ENCODE data around the gene PDZD2. TPM values are rescaled to one million over a fixed set of nuclear protein-coding genes. Genes with fewer than 3 reads are reported as not detected.

PDZD2 gene
- polyA plus RNA-seq, 3 donors, result 0.10 TPM; not detected in 2

GRCh38 chr5:32156635-32157034 is 517.7 kb downstream of the PDZD2 start:
- H3K4me3 Mint-ChIP-seq, result no peak overlapping the region
- H3K4me1 ChIP-seq (ENCODE audit: control insufficient read depth in 1 of 2, insufficient read depth in 2 of 2, low read length in 2 of 2), result no peaks in the 10 kb centered on the region
- 100% methylated on average over 2 of the region's 9 CpGs for WGBS (ENCODE audit: insufficient coverage)

GRCh38 chr5:32157078-32157477 is 518.1 kb downstream of the PDZD2 start:
- Histone ChIP-seq H3K4me3 (replicated peaks in 1 of 3; ENCODE audit: low read depth in 2 of 3, low read length in 3 of 3) (no peak overlapping the region), H4K20me1 (ENCODE audit: insufficient read depth, low read length) (peaks cover 93% of the 10 kb centered on the region), H3K27ac (ENCODE audit: low read depth in 1 of 2, low read length in 2 of 2) (peak overlapping the region in 1 of 2 donors; percentile 50), H3K27me3 (ENCODE audit: control insufficient read depth in 2 of 2, insufficient read depth in 2 of 2, low read length in 2 of 2) (no peaks in the 10 kb centered on the region), H3K4me1 (ENCODE audit: control insufficient read depth in 1 of 2, insufficient read depth in 2 of 2, low read length in 2 of 2) (no peaks in the 10 kb centered on the region), H3K4me2 (replicated peaks; ENCODE audit: extremely low read depth, low read length, poor library complexity, severe bottlenecking) (no peak overlapping the region), H3K36me3 (replicated peaks in 1 of 2; ENCODE audit: control insufficient read depth in 1 of 2, insufficient read depth in 2 of 2, low read length in 2 of 2) (peaks cover 2 to 25% of the 10 kb centered on the region in 2 donors), H2AFZ (ENCODE audit: insufficient read depth, low read depth, low read length, poor library complexity, severe bottlenecking) (no peak overlapping the region), H3K9me3 (replicated peaks in 1 of 2; ENCODE audit: control insufficient read depth in 1 of 2, insufficient read depth in 1 of 2, low read length in 2 of 2) (no peaks in the 10 kb centered on the region), H3K9ac (ENCODE audit: insufficient read depth, low read length, poor library complexity, severe bottlenecking) (no peak overlapping the region), H3K79me2 (ENCODE audit: insufficient read depth, low read length) (peaks cover 99% of the 10 kb centered on the region)
- intact Hi-C loops (cut with micrococcal nuclease), result no loop called here
- 100% methylated on average over 2 of the region's 4 CpGs for WGBS (ENCODE audit: insufficient coverage)
- TF ChIP-seq CTCF (IDR thresholded peaks at IDR 0.05), result no peak
- no peak for DNase-seq
- no peak overlapping the region for H3K4me3 Mint-ChIP-seq
- peaks cover 20% of the 10 kb centered on the region for H3K4me1 Mint-ChIP-seq
- no peak overlapping the region for H3K27ac Mint-ChIP-seq
- H3K9me3 Mint-ChIP-seq, result peaks cover 0 to 2% (median 0%) of the 10 kb centered on the region in 7 donors
- peaks cover 0 to 2% (median 0%) of the 10 kb centered on the region in 3 donors for H3K27me3 Mint-ChIP-seq (ENCODE audit: low read depth in 3 of 3)
- peaks cover 7 to 11% of the 10 kb centered on the region in 2 donors for H3K36me3 Mint-ChIP-seq

More at GRCh38 chr5:32156635-32157034, 517.7 kb downstream of the PDZD2 start:
- H3K27ac ChIP-seq (ENCODE audit: low read depth in 1 of 2, low read length in 2 of 2), result peak overlapping the region in 1 of 2 donors; percentile 50
- H3K79me2 ChIP-seq (ENCODE audit: insufficient read depth, low read length), result peaks cover 99% of the 10 kb centered on the region
- H3K9me3 Mint-ChIP-seq, result peaks cover 0 to 1% (median 0%) of the 10 kb centered on the region in 7 donors
- peaks cover 0 to 2% (median 0%) of the 10 kb centered on the region in 3 donors for H3K27me3 Mint-ChIP-seq (ENCODE audit: low read depth in 3 of 3)
- peak overlapping the region in 1 of 7 donors; percentile 33 for H3K27ac Mint-ChIP-seq
- no peak for DNase-seq
- intact Hi-C loops (cut with micrococcal nuclease), result no loop called here
- H3K4me1 Mint-ChIP-seq, result peaks cover 23% of the 10 kb centered on the region
- no peak overlapping the region for H3K4me3 ChIP-seq (replicated peaks in 1 of 3; ENCODE audit: low read depth in 2 of 3, low read length in 3 of 3)
- TF ChIP-seq CTCF (IDR thresholded peaks at IDR 0.05), result no peak
- no peaks in the 10 kb centered on the region for H3K9me3 ChIP-seq (replicated peaks in 1 of 2; ENCODE audit: control insufficient read depth in 1 of 2, insufficient read depth in 1 of 2, low read length in 2 of 2)
- H3K36me3 Mint-ChIP-seq, result peaks cover 10 to 11% of the 10 kb centered on the region in 2 donors
- H4K20me1 ChIP-seq (ENCODE audit: insufficient read depth, low read length), result peaks cover 95% of the 10 kb centered on the region
- H2AFZ ChIP-seq (ENCODE audit: insufficient read depth, low read depth, low read length, poor library complexity, severe bottlenecking), result no peak overlapping the region
- H3K4me2 ChIP-seq (replicated peaks; ENCODE audit: extremely low read depth, low read length, poor library complexity, severe bottlenecking), result no peak overlapping the region
- no peak overlapping the region for H3K9ac ChIP-seq (ENCODE audit: insufficient read depth, low read length, poor library complexity, severe bottlenecking)
- H3K36me3 ChIP-seq (replicated peaks in 1 of 2; ENCODE audit: control insufficient read depth in 1 of 2, insufficient read depth in 2 of 2, low read length in 2 of 2), result peaks cover 2 to 25% of the 10 kb centered on the region in 2 donors
- H3K27me3 ChIP-seq (ENCODE audit: control insufficient read depth in 2 of 2, insufficient read depth in 2 of 2, low read length in 2 of 2), result no peaks in the 10 kb centered on the region

Data from CD14-positive monocyte (primary cell).